HTR-8/SVneo (cell line): ENCODE results near the gene KSR2.

ENCODE experiments used
- DNase-seq: peaks from one replicate; pipeline ENCODE4 v3.0.0; 2011; ENCODE audit warnings: low spot score, mixed read lengths; ENCODE audit not compliant: insufficient read length
- FAIRE-seq: peaks from 2 replicates; lab custom pipeline; 2011; peaks lifted over from hg19 to GRCh38; lab: Jason Lieb, UNC

Gene KSR2

DNA sequence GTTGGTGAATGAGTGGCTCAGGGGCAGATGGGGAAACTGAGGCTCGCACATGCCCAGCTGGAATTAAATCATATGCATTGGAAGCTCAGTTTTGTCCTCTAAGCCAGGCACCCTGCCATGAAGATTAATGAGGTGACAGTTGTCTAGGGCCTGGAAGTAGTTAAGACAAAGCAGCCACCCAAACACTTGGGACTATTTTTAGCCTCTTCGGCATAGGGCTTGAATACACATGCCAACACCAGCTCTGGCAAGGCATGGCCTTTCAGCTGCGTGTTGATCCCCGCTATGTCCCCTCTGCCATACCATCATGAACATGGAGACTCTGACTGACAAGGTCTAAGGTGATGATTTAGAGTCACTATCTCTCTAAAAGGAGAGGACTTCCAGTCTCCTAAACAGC is 250.2 kb downstream of the KSR2 start:
- FAIRE-seq (no peak), DNase-seq (no peak)

DNA sequence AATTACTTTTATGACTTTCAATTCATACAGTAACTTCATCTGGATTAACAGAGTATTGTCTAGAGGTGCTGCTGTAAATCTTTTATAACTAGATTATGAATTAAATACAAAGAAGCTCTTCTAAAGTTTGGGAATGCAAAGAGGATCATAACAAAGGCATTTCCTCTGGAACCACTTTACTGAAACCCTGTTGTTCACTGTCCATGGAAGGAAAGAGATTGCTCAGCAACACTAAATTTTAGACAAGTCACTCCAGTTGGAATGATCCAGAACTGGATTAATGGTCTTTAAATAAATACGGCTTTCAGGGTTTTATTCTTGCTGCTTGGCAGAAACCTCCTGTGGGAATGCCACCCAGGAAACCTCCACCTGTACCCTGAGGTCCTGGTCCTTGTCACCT is 250.6 kb downstream of the KSR2 start:
- FAIRE-seq: no peak
- no peak for DNase-seq

DNA sequence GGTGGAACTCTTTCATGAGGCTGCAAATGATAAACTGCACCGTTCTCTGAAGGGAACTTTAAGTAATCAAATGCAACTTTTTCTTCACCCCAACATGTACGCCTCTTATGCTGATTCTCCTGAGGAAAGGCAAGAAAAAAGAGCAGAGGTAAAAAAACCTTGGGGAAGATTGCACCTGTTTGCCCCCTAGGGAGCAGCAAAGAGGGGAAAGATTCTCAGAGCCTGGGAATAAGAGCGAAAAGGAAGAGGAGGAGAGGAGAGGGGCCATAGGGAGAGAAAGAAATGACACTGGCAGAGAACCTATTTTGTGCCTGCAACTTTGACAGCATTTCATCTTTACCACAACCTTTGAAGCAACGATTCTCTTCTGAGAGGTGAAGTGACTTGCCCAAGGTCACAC is 254.6 kb downstream of the KSR2 start:
- no peak for DNase-seq
- FAIRE-seq: no peak

DNA sequence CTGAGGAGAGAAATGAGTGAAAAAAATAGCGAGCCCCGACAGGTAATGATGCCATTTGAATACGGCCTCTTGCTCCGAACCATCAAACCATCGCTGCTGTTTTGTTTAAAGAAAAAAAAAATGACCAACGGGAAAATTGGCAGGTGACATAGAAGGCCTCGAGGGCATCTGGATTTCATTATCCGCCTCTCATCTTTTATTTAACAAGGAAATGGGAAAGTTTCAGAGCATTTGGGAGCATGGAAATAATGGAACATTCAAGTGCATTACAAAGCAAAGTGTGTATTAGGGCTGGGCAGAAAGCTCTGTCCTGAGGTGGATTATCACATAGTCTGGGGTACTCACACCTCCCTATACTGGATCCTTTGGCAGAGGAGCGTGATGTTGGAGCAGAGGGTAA is 258.7 kb downstream of the KSR2 start:
- no peak for FAIRE-seq

DNA sequence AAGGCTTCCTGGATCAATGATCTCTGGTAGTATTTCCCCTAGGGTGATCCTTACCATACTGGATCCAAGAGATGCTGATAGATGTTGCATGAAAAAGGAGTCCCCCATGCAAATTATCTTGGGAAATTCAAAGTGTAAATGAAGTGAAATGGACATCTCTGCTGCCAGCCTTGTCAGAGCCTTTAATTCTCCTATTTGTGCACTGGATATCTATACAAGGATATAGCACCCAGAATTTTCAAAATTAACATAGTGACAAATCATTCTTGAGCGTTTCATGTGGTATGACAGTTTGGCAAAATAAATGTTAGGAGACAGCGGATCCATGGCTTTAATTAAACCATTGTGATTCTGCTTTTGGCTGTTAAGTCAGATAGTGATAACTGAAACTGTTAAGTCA is 260.9 kb downstream of the KSR2 start:
- no peak for DNase-seq

More for the DNA sequence above, 258.7 kb downstream of the KSR2 start:
- DNase-seq: no peak

DNA sequence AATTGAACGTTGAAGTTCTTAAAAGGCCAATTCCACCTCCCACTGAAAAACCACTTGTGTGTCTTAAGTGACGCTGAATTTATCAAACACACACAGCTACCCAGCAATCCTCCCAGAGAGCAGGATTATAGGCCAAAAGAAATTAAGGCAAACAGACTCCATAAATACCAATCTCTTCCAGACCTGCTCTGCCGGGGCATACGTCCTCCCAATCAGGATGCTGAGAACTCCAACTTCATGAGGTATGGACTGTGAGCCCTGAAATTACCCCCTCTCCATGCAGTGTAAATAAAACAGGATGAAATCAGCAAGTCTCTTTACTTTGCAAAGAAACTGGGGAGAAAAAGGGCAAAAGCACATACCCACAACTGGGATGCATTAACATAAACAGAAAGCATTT is 265.2 kb downstream of the KSR2 start:
- FAIRE-seq: no peak
- no peak for DNase-seq

More for the DNA sequence above, 260.9 kb downstream of the KSR2 start:
- no peak for FAIRE-seq

DNA sequence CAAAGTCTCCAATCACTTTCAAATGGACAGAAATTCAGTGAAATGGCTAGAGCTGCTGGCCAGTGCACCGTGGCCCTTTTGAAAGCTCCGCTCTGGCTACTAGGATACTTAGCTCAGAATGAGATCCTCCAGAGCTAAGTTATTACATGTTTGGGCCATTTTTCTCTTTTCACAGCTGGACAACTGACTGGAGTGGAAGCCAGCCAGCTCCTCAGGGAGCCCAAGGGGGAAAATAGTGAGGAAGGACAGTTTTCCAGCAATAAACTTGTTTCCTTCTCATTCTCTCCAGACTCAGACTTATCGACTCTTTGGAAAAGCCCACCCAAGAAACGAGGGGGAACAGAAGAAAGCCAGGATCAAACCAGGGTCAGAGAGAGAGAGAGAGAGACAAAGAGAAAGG is 266.0 kb downstream of the KSR2 start:
- DNase-seq (no peak), FAIRE-seq (no peak)

DNA sequence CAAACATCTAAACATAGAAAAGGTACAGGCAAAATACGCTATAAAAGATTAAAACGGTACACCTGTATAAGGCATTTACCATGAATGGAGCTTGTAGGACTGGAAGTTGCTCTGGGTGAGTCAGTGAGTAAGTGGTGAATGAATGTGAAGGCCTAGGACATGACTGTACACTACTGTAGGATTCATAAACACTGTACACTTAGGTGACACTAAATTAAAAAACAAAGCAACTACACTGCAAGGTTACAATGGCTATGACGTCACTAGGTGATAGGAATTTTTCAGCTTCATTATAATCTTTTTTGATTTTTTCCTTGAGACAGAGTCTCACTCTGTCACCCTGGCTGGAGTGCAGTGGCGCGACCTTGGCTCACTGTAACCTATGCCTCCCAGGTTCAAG is 269.2 kb downstream of the KSR2 start:
- DNase-seq: no peak
- FAIRE-seq: no peak

DNA sequence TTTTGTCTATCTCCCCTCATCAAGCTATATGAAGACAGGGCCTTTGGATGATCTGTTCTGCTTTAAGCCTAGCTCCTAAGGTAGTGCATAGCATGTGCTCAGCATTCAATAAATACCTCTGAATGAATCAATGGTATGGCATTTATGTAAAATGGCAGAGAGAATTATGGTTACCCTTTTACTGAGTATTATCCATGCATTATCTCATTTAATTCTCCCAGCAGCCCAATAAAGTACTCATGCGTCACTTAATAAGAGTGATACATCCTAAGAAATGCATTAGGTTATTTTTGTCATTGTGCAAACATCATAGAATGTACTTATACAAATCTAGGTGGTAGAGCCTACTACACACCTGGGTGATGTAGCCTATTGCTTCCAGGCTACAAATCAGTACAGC is 269.7 kb downstream of the KSR2 start:
- no peak for DNase-seq
- no peak for FAIRE-seq

DNA sequence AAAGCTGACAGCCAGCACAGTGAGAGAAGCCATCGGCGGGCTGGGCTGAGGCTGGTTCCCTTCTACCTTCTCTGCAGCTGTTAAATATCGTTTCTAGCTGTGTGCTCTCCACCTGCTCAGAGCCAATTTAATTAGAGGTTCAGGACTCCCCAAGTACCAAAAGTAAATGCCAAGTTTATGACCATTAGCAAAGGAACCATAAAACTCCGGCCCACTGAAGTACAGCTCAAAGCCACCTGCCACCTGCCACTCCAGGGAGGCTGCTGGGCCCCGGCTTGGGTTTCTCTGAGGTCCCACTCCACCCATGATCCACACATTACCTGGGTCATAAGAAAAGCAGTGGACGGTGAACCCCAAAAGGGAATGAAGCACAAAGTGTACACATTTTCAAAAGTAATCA is 272.8 kb downstream of the KSR2 start:
- DNase-seq (no peak), FAIRE-seq (no peak)

DNA sequence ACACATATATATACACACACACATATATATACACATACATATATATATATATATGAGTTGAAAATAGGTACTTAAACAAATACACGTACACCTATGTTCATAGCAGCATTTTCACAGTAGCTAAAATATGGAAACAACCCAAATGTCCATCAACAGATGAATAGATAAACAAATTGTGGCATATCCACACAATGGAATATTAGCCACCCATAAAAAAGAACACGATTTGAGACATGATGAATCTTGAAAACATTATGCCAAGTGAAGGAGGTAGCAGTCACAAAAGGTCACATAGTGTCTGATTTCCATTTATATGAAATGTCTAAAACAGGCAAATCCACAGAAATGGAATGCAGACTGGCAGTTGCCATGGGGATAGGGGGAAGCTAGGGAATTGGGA is 276.3 kb downstream of the KSR2 start:
- DNase-seq (no peak), FAIRE-seq (no peak)

DNA sequence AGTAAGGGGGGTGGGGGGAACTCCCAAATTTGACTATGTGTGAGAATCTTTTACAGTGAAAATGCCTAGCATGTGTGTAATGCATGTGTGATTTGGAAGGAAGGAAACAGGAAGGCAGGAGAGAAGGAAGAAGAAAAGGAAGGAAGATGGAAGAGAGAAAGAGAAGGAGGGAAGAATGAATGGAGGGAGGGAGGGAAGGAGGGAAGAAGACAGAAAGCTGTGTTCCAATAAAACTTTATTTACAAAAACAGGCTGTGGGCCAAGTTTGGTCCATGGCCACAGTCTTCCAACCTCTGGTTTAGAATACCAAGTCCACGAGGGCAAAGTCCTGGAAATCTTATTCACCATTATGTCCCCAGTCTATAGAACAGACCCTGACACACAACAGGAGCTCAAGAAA is 278.9 kb downstream of the KSR2 start:
- FAIRE-seq (no peak), DNase-seq (no peak)

DNA sequence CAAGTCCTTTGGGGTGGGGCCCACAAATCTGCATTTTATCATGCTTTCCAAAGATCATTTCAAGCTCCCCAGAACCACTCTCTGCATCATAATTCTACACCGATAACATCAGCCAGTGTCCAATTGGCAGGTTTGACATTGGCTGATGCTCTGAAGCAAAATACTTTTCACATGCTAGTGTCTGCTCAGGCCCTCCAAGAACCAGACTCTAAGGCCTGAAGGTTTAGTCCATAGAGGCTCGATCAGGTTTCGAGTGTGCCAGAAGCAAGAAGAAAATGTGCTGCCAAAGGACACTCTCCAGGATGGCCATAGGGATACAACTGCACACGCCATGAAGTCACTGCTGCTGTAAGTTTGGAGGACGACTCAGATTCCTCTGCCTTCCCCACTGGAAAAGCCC is 280.3 kb downstream of the KSR2 start:
- FAIRE-seq: no peak
- no peak for DNase-seq

DNA sequence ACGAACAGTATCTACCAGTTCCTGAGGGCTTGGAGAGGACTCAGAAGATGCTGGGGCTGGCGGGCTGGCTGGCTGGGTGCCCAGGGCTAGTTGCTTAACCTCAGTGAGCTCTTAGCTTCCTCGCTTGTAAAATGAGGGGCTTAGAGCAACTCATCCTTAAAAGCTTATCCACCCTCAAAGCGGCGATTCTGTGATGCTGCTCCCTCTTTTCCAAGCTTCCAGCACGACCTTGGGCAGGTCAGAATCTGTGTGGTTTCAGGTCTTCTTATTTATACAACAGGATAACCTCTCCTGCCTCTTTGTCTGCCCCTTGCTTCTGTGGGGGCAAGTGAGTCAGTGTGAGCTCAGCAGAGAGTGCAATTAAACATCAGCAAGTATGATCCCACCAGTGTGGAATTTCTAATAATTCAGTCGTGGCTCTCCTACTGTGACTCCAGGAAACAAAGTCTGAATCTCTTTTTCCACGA is 281.8 kb downstream of the KSR2 start:
- FAIRE-seq: peak; percentile 9
- DNase-seq: peak; percentile 79

DNA sequence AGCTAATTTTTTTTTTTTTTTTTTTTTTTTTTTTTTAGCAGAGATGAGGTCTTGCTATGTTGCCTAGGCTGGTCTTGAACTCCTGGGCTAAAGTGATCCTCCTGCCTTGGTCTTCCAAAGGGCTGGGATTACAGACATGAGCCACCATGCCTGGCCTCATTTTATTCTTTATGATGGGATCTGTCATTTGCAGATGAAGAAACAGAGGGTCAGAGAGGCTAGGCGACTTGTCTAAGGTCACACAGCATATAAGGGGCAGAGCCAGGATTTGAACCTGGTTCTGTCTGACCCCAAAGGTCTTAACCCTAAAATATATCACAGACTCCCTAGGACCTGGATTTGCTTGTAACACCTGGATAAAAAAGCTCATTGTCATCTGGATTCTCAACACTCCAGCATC is 282.6 kb downstream of the KSR2 start:
- DNase-seq: no peak
- no peak for FAIRE-seq

DNA sequence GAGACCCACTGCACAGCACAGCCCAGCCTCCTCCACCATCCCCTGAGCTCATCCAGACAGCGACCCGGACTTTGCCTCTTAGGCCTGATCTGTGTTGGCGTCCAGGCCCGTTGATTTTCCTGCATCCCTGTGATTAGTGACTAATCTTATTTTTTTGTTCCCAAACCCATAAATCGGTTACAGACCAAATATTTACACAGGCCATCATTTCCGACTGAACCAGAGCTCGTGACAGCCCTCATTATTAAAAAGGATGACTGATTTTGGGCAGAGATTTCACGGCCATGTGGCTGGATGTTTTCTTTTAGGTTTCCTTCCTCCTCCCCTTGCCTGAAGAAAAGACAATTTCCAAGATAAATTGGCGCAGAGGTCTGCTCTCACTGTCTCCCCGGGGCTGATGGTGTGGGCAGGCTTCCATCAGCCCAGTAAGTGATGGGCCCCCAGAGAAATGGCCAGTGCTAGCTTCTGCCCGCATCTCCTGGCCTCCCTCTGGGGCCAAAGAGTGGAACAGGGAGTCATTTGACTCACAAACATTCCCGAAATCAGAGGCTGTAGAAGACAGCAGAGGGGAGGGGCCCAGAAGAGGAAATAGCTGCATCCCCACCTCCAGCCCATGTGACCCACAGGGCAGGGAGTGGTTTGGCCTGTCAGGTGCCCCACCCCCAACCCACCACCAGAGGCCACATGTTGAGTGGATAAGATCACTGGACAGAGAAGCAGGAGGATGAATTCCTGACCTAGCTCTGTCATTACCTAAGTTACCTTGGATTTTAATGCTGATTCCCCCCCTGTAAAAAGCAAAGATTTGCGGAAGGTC is 283.5 kb downstream of the KSR2 start:
- peak; percentile 76 for DNase-seq
- FAIRE-seq: peak; percentile 33

DNA sequence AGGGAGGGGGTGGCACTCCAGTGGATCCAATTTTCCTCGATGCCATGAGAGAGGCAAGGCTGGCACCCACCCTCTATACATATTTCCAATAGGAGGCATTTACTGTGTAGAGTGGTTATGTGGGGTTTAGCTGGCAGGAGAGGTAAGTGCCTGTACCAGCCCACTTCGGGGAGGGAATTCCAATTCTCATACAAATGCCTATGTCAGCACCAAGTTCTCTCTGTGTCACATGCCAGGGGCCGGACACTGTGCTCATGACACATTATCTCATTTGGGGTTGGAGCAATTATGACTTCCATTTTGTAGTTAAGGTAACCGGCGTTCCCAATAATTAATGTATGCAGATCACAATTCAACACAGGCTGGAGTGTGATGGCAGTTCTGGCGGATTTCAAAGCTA is 284.3 kb downstream of the KSR2 start:
- FAIRE-seq: no peak
- DNase-seq: no peak

DNA sequence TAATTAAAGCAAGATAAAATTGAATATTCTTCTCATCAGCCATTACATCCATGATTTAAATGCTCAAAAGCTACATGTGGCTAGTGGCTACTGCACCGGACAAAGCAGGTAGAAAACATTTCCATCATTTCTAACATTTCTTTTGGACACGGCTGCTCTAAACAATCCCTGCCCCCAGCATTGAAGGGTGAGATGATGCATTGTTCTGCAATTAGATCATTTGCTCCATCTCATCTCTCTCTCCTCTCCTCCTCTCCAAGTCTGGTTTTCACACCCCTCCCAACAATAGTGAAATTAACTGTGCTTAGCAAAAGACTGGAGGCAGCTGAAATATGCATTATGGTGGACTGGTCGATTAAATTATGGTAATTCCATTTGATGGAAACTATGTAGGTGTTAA is 288.5 kb downstream of the KSR2 start:
- no peak for FAIRE-seq
- no peak for DNase-seq

DNA sequence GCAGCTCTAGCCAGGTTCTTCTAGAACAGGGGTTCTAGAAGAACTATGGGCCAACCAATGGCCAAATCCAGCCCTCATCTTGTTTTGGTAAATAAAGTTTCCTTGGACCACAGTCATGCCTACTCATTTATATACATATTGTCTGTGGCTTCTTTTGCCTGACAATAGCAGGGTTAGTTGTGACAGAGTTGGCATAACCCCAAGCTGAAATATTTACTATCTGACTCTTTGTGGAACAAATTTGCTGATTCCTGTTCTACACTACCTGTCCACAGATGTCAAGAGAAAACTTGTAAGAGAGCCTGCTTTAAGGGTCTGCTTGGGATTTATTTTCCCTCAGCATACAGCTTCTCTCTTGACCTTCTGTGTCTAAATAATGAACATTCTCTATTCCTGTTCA is 289.0 kb downstream of the KSR2 start:
- no peak for FAIRE-seq
- DNase-seq: no peak

DNA sequence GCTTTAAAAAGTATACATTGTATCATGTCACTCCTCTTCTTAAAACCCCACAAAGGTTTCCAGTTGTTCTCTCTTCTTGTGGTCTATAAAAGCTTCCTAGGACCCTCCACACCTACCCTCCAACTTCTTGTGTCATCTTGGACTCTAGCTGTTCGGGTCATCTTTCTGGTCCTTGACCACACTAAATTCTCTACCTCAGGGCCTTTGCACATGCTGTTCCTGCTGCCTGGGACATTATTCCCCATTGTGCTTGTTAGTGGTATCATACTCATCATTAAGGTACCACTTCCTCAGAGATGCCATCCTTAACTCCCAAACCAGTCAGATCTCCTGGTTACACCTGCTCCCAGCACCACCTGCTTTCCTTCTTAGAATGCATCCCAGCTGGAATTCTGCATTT is 294.0 kb downstream of the KSR2 start:
- no peak for FAIRE-seq
- DNase-seq: no peak

DNA sequence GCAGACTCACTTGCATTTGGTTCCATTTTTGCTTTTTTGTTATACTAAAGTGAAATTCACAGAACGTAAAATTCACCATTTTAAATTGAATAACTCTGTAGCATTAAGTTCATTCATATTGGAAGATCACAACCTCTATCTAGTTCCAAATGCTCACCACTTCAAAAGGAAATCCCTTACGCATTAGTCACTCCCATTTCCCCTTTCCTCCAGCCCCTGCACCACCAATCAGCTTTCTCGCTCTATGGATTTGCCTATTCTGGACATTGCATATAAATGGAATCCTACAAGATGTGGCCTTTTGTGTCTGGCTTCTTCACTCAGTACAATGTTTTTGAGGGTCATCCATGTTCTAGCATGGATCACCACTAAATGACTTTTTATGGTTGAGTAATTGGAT is 294.5 kb downstream of the KSR2 start:
- no peak for FAIRE-seq
- no peak for DNase-seq

DNA sequence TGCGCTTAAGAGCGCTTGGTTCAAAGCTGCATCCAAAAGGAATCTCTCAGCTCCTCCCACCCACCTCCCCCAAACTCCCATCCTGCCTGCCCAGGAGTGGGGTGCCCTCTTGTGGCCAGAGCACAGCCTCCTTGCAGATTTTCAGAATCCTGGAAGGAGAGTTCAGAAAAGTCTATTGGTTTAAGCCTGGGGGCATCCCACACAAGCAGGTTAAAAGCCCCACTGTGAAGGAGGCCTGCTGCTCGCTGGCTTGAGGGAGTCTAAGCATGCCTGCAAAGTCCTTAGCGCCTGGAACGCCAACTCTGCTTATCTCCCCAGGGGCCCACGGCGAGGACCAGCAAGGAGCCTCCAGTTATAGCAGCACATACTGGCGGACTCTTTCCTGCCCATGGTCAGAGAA is 297.1 kb downstream of the KSR2 start:
- no peak for FAIRE-seq

More for the DNA sequence above, 297.1 kb downstream of the KSR2 start:
- DNase-seq: no peak
